ENCODE data around the gene BEST3. TPM values are rescaled to one million over a fixed set of nuclear protein-coding genes. Genes with fewer than 3 reads are reported as not detected.

The BEST3 gene
- total and polyA plus RNA-seq, 2 experiments from 2014 or later, result not detected

- TF ChIP-seq, protein P1, sequence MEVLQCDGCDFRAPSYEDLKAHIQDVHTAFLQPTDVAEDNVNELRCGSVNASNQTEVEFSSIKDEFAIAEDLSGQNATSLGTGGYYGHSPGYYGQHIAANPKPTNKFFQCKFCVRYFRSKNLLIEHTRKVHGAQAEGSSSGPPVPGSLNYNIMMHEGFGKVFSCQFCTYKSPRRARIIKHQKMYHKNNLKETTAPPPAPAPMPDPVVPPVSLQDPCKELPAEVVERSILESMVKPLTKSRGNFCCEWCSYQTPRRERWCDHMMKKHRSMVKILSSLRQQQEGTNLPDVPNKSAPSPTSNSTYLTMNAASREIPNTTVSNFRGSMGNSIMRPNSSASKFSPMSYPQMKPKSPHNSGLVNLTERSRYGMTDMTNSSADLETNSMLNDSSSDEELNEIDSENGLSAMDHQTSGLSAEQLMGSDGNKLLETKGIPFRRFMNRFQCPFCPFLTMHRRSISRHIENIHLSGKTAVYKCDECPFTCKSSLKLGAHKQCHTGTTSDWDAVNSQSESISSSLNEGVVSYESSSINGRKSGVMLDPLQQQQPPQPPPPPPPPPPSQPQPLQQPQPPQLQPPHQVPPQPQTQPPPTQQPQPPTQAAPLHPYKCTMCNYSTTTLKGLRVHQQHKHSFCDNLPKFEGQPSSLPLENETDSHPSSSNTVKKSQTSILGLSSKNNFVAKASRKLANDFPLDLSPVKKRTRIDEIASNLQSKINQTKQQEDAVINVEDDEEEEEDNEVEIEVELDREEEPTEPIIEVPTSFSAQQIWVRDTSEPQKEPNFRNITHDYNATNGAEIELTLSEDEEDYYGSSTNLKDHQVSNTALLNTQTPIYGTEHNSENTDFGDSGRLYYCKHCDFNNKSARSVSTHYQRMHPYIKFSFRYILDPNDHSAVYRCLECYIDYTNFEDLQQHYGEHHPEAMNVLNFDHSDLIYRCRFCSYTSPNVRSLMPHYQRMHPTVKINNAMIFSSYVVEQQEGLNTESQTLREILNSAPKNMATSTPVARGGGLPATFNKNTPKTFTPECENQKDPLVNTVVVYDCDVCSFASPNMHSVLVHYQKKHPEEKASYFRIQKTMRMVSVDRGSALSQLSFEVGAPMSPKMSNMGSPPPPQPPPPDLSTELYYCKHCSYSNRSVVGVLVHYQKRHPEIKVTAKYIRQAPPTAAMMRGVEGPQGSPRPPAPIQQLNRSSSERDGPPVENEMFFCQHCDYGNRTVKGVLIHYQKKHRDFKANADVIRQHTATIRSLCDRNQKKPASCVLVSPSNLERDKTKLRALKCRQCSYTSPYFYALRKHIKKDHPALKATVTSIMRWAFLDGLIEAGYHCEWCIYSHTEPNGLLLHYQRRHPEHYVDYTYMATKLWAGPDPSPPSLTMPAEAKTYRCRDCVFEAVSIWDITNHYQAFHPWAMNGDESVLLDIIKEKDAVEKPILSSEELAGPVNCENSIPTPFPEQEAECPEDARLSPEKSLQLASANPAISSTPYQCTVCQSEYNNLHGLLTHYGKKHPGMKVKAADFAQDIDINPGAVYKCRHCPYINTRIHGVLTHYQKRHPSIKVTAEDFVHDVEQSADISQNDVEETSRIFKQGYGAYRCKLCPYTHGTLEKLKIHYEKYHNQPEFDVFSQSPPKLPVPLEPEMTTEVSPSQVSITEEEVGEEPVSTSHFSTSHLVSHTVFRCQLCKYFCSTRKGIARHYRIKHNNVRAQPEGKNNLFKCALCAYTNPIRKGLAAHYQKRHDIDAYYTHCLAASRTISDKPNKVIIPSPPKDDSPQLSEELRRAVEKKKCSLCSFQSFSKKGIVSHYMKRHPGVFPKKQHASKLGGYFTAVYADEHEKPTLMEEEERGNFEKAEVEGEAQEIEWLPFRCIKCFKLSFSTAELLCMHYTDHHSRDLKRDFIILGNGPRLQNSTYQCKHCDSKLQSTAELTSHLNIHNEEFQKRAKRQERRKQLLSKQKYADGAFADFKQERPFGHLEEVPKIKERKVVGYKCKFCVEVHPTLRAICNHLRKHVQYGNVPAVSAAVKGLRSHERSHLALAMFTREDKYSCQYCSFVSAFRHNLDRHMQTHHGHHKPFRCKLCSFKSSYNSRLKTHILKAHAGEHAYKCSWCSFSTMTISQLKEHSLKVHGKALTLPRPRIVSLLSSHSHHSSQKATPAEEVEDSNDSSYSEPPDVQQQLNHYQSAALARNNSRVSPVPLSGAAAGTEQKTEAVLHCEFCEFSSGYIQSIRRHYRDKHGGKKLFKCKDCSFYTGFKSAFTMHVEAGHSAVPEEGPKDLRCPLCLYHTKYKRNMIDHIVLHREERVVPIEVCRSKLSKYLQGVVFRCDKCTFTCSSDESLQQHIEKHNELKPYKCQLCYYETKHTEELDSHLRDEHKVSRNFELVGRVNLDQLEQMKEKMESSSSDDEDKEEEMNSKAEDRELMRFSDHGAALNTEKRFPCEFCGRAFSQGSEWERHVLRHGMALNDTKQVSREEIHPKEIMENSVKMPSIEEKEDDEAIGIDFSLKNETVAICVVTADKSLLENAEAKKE (CRISPR knock-in tag; IDR thresholded peaks at IDR 0.05), result no peak
Measured at GRCh38 chr12:69660164-69660863, 38.8 kb downstream of the BEST3 start (continued).

- no peaks in the 10 kb centered on the region for H3K4me1 Mint-ChIP-seq
- H3K79me2 ChIP-seq (replicated peaks; ENCODE audit: insufficient read depth), result no peaks in the 10 kb centered on the region
- no peaks in the 10 kb centered on the region for H3K4me1 ChIP-seq (ENCODE audit: insufficient read depth)
- H3K9me2 ChIP-seq (ENCODE audit: insufficient read depth), result no peaks in the 10 kb centered on the region; the same call in 1 of the 2 replicates
- H2AFZ ChIP-seq, result no peak overlapping the region
- no peak overlapping the region for H3K4me3 ChIP-seq
- H3K36me3 Mint-ChIP-seq (ENCODE audit: low read depth), result no peaks in the 10 kb centered on the region
- no peaks in the 10 kb centered on the region for H3K27me3 Mint-ChIP-seq (ENCODE audit: insufficient read depth, low read depth, poor library complexity)
- DNase-seq (ENCODE audit: low spot score) (no peak), ATAC-seq (no peak)
- H3K36me3 ChIP-seq (ENCODE audit: insufficient read depth), result no peaks in the 10 kb centered on the region
- no peaks in the 10 kb centered on the region for H4K20me1 ChIP-seq (replicated peaks; ENCODE audit: insufficient read depth)
- no peaks in the 10 kb centered on the region for H3K27me3 ChIP-seq (ENCODE audit: insufficient read depth)
- H3K27ac ChIP-seq (ENCODE audit: low read depth), result no peak overlapping the region
- H3F3A ChIP-seq (replicated peaks; ENCODE audit: low read depth), result no peaks in the 10 kb centered on the region
- no peak overlapping the region for H3K4me3 Mint-ChIP-seq
- H3K27ac Mint-ChIP-seq, result no peak overlapping the region
- no peak overlapping the region for H3K4me2 ChIP-seq
- no peaks in the 10 kb centered on the region for H3K9me3 Mint-ChIP-seq
- TF ChIP-seq STAT1 (IDR thresholded peaks at IDR 0.05; ENCODE audit: unreplicated experiment) (no peak), EZH2 (IDR thresholded peaks at IDR 0.05; ENCODE audit: low read depth, unreplicated experiment) (no peak), POLR2AphosphoS5 (IDR thresholded peaks at IDR 0.05; ENCODE audit: low read depth) (no peak)
- TF ChIP-seq, protein P2, sequence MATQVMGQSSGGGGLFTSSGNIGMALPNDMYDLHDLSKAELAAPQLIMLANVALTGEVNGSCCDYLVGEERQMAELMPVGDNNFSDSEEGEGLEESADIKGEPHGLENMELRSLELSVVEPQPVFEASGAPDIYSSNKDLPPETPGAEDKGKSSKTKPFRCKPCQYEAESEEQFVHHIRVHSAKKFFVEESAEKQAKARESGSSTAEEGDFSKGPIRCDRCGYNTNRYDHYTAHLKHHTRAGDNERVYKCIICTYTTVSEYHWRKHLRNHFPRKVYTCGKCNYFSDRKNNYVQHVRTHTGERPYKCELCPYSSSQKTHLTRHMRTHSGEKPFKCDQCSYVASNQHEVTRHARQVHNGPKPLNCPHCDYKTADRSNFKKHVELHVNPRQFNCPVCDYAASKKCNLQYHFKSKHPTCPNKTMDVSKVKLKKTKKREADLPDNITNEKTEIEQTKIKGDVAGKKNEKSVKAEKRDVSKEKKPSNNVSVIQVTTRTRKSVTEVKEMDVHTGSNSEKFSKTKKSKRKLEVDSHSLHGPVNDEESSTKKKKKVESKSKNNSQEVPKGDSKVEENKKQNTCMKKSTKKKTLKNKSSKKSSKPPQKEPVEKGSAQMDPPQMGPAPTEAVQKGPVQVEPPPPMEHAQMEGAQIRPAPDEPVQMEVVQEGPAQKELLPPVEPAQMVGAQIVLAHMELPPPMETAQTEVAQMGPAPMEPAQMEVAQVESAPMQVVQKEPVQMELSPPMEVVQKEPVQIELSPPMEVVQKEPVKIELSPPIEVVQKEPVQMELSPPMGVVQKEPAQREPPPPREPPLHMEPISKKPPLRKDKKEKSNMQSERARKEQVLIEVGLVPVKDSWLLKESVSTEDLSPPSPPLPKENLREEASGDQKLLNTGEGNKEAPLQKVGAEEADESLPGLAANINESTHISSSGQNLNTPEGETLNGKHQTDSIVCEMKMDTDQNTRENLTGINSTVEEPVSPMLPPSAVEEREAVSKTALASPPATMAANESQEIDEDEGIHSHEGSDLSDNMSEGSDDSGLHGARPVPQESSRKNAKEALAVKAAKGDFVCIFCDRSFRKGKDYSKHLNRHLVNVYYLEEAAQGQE (IDR thresholded peaks at IDR 0.05; ENCODE audit: unreplicated experiment), result no peak
- TF ChIP-seq, protein P1 (CRISPR knock-in tag; IDR thresholded peaks at IDR 0.05), result no peak
Measured at GRCh38 chr12:69658203-69658602, 40.9 kb downstream of the BEST3 start.

Data from GM23338 (cell line).